ENCODE data around the gene RAP1A.

GRCh38 chr1:111621050-111621449, 1.5 kb downstream of the RAP1A start:
- no peak for TF ChIP-seq CTCF (optimal IDR thresholded peaks at IDR 0.05 in 1 of 3, IDR thresholded peaks at IDR 0.05 in 1 of 3, conservative IDR thresholded peaks at IDR 0.05 in 1 of 3; ENCODE audit: extremely low read depth in 1 of 3, insufficient read depth in 2 of 3, low read length in 3 of 3)
- no peak for TF ChIP-seq EZH2 (IDR thresholded peaks at IDR 0.05; ENCODE audit: low read length)
